Measurements from ENCODE around the gene RENBP.

DNA sequence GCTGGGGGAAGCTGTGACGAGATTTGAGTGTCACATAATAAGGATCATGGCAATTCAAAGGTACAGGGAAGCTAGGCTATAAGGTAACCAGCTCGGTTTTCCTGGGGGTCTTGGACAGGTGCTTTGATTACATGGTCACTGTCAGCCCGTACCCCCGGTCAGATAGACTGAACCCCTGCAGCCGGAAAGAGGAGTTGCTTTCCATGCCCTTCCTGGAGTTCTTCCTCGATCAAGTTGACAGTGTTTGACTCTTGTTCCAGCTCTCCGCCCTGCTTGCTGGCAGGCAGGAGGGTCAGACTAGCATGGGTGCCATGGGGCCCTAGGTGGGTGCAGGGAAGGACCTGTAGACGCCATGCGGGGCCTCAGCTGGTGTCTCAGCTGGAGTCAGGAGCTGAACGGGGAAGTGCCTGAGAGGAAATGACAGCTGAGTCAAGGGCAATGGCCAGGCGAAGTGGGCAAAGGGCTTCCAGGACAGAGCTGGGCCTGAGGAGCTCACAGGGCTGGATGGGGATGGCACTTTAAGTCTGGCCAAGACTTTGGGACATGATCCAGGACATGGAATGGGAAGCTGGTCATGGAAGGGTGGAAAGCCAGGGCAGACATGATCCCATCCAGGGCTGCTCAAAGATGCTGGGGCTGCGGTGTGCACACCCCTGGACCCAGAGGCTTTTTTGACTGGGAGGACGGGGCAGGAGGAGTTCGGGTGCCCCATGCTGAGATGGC lies 29.7 kb upstream of the RENBP start:
- TF ChIP-seq POLR2AphosphoS5 (IDR thresholded peaks at IDR 0.05; ENCODE audit: low read depth, low read length) (no peak), POLR2A (IDR thresholded peaks at IDR 0.05; ENCODE audit: low read depth, low read length) (no peak)

Measured in GM12892 (cell line).